ENCODE measurements around the gene ARHGAP40. TPM values are rescaled to one million over a fixed set of nuclear protein-coding genes. Genes with fewer than 3 reads are reported as not detected.

Gene ARHGAP40
- total RNA-seq, 1 donor from 2014 or later: 0.64 TPM

DNA sequence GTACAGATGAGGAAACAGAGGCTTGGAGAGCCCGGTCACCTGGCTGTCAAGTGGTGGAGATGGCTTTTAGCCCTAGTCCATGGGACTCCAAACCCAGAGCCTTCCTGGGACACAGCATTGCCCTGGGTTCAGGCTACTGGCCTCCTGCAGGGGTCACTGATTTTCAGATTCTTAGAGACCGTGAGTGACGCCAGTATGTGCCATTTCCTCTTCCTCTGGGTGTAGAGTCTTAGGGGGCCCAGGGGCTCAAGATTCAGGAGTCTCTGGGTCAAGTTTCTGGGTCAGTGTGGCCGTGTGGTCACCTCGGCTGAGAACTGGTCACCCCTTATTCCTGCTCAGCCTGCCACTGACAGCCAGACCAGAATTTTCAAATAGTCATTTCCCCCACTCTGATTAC, 574 bp downstream of the ARHGAP40 start:
- Mint-ChIP-seq H3K4me3 (ENCODE audit: unreplicated experiment) (peak overlapping the region; percentile 68), H3K27me3 (ENCODE audit: unreplicated experiment) (peaks cover 8% of the 10 kb centered on the region), H3K9me3 (ENCODE audit: unreplicated experiment) (no peaks in the 10 kb centered on the region), H3K36me3 (ENCODE audit: low read depth, unreplicated experiment) (peaks cover 11% of the 10 kb centered on the region), H3K4me1 (ENCODE audit: unreplicated experiment) (peaks cover 22% of the 10 kb centered on the region), H3K27ac (ENCODE audit: unreplicated experiment) (peak overlapping the region; percentile 26)
- DNase-seq (ENCODE audit: low spot score): no peak
- TF ChIP-seq, protein P1, sequence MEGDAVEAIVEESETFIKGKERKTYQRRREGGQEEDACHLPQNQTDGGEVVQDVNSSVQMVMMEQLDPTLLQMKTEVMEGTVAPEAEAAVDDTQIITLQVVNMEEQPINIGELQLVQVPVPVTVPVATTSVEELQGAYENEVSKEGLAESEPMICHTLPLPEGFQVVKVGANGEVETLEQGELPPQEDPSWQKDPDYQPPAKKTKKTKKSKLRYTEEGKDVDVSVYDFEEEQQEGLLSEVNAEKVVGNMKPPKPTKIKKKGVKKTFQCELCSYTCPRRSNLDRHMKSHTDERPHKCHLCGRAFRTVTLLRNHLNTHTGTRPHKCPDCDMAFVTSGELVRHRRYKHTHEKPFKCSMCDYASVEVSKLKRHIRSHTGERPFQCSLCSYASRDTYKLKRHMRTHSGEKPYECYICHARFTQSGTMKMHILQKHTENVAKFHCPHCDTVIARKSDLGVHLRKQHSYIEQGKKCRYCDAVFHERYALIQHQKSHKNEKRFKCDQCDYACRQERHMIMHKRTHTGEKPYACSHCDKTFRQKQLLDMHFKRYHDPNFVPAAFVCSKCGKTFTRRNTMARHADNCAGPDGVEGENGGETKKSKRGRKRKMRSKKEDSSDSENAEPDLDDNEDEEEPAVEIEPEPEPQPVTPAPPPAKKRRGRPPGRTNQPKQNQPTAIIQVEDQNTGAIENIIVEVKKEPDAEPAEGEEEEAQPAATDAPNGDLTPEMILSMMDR (IDR thresholded peaks at IDR 0.05; ENCODE audit: unreplicated experiment): no peak

DNA sequence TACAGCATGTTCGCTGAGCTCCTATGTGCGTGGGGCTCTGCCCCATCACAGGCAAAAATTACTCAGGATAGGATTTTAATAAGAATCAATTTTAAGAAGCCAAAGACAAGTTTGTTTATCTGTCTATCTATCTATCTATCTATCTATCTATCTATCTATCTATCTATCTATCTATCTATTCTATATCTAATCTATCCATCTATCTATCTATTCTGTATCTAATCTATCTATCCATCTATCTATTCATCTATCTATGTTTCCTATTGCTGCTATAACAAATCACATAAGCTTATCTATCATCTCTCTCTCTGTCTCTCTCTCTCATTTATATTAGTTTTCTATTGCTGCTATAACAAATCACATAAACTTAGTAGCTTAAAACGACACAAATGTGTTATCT, 1.7 kb downstream of the ARHGAP40 start:
- H3K36me3 Mint-ChIP-seq (ENCODE audit: low read depth, unreplicated experiment): peaks cover 11% of the 10 kb centered on the region
- H3K4me3 Mint-ChIP-seq (ENCODE audit: unreplicated experiment): no peak overlapping the region

DNA sequence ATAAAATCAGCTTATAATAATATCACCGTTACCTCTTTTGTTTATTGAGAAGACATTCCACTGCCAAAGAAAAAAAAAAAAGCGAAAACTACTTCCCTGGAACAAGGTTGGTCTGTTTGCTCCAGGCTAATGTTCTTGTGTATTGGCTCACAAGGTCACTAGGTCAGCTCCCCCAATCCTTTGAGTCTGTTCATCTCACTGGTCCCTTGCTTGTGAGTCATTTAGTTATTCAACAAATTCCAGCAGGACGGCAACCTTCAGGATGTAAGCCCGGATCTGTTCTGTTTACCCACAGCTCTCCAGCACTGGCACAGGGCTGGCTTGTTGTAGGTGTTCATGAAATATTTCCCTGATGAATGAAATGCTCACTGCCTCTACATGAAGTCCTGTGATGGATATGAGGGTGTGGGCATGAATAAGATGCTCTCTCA, 3.3 kb downstream of the ARHGAP40 start:
- H3K4me1 Mint-ChIP-seq (ENCODE audit: unreplicated experiment): peaks cover 29% of the 10 kb centered on the region
- DNase-seq (ENCODE audit: low spot score): no peak
- TF ChIP-seq, protein P1 (IDR thresholded peaks at IDR 0.05; ENCODE audit: unreplicated experiment): no peak

More for the DNA sequence above, 1.7 kb downstream of the ARHGAP40 start:
- TF ChIP-seq, protein P1 (IDR thresholded peaks at IDR 0.05; ENCODE audit: unreplicated experiment): no peak
- no peaks in the 10 kb centered on the region for H3K9me3 Mint-ChIP-seq (ENCODE audit: unreplicated experiment)
- H3K4me1 Mint-ChIP-seq (ENCODE audit: unreplicated experiment): peaks cover 28% of the 10 kb centered on the region
- no peak for DNase-seq (ENCODE audit: low spot score)
- H3K27me3 Mint-ChIP-seq (ENCODE audit: unreplicated experiment): peaks cover 11% of the 10 kb centered on the region
- no peak overlapping the region for H3K27ac Mint-ChIP-seq (ENCODE audit: unreplicated experiment)

DNA sequence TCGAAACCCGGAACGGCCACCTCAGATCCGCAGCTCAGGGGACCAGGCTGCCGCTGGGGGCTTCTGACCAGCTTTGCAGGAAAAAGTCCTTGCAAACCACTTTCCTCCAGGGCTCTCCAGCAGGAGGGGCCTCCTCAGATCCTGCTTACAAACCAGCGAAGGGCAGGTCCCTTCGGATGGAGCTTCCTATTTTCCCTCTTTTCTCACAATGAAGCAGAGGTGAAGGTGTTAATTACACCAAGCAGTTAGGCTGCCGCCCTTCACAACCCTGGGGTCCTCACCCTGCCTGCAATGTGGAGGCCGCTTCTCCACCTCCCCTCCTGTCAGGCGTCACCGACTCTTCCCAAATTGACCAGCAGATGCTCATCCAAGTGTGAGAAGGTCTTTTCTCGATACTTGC, 5.7 kb downstream of the ARHGAP40 start:
- no peak for DNase-seq (ENCODE audit: low spot score)

More for the DNA sequence above, 3.3 kb downstream of the ARHGAP40 start:
- H3K27me3 Mint-ChIP-seq (ENCODE audit: unreplicated experiment): peaks cover 11% of the 10 kb centered on the region
- no peak overlapping the region for H3K4me3 Mint-ChIP-seq (ENCODE audit: unreplicated experiment)
- H3K36me3 Mint-ChIP-seq (ENCODE audit: low read depth, unreplicated experiment): peaks cover 11% of the 10 kb centered on the region
- no peak overlapping the region for H3K27ac Mint-ChIP-seq (ENCODE audit: unreplicated experiment)
- H3K9me3 Mint-ChIP-seq (ENCODE audit: unreplicated experiment): no peaks in the 10 kb centered on the region

DNA sequence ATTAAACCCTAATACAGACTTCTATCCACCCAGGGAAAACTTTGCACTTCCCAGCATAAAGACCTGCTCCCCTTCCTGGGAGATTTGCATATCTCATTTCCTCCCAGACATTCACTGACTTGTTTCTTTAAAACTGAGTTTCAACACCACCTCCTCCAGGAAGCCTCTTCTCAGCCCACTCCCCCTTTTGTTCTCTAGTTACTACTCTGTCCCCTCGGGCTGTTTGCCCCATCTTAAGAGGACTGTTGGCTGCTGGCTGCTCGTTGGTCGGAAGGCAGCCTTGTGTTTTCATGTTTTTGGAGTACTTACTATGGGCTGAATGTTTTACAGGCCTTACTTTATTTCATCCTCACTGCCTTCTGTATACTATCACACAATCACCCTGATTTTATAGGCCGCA, 6.6 kb downstream of the ARHGAP40 start:
- no peaks in the 10 kb centered on the region for H3K9me3 Mint-ChIP-seq (ENCODE audit: unreplicated experiment)
- no peak for DNase-seq (ENCODE audit: low spot score)
- H3K36me3 Mint-ChIP-seq (ENCODE audit: low read depth, unreplicated experiment): no peaks in the 10 kb centered on the region
- peaks cover 14% of the 10 kb centered on the region for H3K4me1 Mint-ChIP-seq (ENCODE audit: unreplicated experiment)
- H3K4me3 Mint-ChIP-seq (ENCODE audit: unreplicated experiment): no peak overlapping the region
- no peak overlapping the region for H3K27ac Mint-ChIP-seq (ENCODE audit: unreplicated experiment)
- peaks cover 7% of the 10 kb centered on the region for H3K27me3 Mint-ChIP-seq (ENCODE audit: unreplicated experiment)
- TF ChIP-seq, protein P1 (IDR thresholded peaks at IDR 0.05; ENCODE audit: unreplicated experiment): no peak

More for the DNA sequence above, 5.7 kb downstream of the ARHGAP40 start:
- Mint-ChIP-seq H3K4me3 (ENCODE audit: unreplicated experiment) (no peak overlapping the region), H3K36me3 (ENCODE audit: low read depth, unreplicated experiment) (peaks cover 2% of the 10 kb centered on the region), H3K9me3 (ENCODE audit: unreplicated experiment) (no peaks in the 10 kb centered on the region), H3K4me1 (ENCODE audit: unreplicated experiment) (peaks cover 15% of the 10 kb centered on the region), H3K27me3 (ENCODE audit: unreplicated experiment) (peaks cover 7% of the 10 kb centered on the region), H3K27ac (ENCODE audit: unreplicated experiment) (no peak overlapping the region)
- TF ChIP-seq, protein P1 (IDR thresholded peaks at IDR 0.05; ENCODE audit: unreplicated experiment): no peak
